WERI-Rb-1 (cell line): Measurements from ENCODE around the gene UGCG.

Experiments used
- DNase-seq: peaks from one replicate; pipeline ENCODE4 v3.0.0-alpha.2; 2020
- H3K27ac ChIP-seq: fragments of 250-450 bp; sonication (Bioruptor Pico); 2 replicates; pipeline ENCODE4 v1.5.1; 2020; ENCODE audit warnings: mild to moderate bottlenecking, moderate library complexity
- H3K27me3 ChIP-seq: fragments of 250-450 bp; sonication (Bioruptor Pico); 2 replicates; pipeline ENCODE4 v1.5.1; 2021; ENCODE audit warnings: mild to moderate bottlenecking, low read depth, moderate library complexity; ENCODE audit not compliant: insufficient read depth, severe bottlenecking
- H3K36me3 ChIP-seq: fragments of 250-450 bp; sonication (Bioruptor Pico); 2 replicates; pipeline ENCODE4 v1.5.1; 2020; ENCODE audit warnings: mild to moderate bottlenecking, moderate library complexity
- H3K4me3 ChIP-seq: 2 replicates; pipeline ENCODE4 v1.5.1; 2011; ENCODE audit warnings: low read depth, mild to moderate bottlenecking, control low read depth, low read length
- H3K9me3 ChIP-seq: fragments of 250-450 bp; sonication (Bioruptor Pico); 2 replicates; pipeline ENCODE4 v1.5.1; 2021; ENCODE audit warnings: mild to moderate bottlenecking, moderate library complexity; ENCODE audit not compliant: severe bottlenecking
- TF ChIP-seq, protein P1 (sequence below): IDR thresholded peaks from 2 replicates; pipeline ENCODE4 v1.5.1; 2011; ENCODE audit warnings: low read depth, mild to moderate bottlenecking, control low read depth, inconsistent platforms, low read length

Gene UGCG

DNA sequence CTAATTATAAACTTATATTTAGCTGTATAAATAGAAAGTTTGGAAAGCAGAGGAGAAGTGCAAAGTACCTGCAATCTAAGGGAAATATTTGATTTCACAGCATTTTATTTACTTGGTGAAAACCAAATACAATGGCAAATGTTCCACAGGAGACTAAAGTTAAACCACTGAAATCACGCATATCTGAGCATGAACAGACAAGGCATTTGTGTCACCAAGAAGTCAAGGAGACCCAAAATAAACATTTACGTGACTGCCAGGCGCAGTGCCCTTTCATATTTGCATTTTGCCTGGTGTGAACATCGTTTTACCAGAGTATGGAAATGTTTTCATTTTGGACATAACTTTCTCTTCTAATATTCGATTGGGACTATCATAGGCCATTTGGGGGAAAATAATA, 20.6 kb downstream of the UGCG start:
- peaks cover 22% of the 10 kb centered on the region for H3K36me3 ChIP-seq
- DNase-seq: no peak
- H3K27me3 ChIP-seq: no peaks in the 10 kb centered on the region
- no peak overlapping the region for H3K27ac ChIP-seq
- no peak overlapping the region for H3K4me3 ChIP-seq
- TF ChIP-seq, protein P1, sequence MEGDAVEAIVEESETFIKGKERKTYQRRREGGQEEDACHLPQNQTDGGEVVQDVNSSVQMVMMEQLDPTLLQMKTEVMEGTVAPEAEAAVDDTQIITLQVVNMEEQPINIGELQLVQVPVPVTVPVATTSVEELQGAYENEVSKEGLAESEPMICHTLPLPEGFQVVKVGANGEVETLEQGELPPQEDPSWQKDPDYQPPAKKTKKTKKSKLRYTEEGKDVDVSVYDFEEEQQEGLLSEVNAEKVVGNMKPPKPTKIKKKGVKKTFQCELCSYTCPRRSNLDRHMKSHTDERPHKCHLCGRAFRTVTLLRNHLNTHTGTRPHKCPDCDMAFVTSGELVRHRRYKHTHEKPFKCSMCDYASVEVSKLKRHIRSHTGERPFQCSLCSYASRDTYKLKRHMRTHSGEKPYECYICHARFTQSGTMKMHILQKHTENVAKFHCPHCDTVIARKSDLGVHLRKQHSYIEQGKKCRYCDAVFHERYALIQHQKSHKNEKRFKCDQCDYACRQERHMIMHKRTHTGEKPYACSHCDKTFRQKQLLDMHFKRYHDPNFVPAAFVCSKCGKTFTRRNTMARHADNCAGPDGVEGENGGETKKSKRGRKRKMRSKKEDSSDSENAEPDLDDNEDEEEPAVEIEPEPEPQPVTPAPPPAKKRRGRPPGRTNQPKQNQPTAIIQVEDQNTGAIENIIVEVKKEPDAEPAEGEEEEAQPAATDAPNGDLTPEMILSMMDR: no peak
- no peaks in the 10 kb centered on the region for H3K9me3 ChIP-seq

DNA sequence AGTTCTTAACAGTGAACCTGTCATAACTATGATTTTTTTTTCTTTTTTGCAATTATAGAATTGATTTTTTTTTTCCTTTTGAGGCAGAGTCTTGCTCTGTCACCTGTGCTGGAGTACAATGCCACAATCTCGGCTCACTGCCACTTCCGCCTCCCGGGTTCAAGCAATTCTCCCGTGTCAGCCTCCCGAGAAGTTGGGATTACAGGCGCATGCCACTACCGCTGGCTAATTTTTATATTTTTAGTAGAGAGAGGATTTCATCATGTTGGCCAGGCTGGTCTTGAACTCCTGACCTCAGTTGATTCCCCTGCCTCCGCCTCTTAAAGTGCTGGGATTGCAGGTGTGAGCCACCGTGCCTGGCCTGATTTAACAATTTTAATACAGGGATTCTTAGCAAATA, 21.4 kb downstream of the UGCG start:
- H3K36me3 ChIP-seq: peaks cover 22% of the 10 kb centered on the region
- no peak for DNase-seq
- H3K27me3 ChIP-seq: no peaks in the 10 kb centered on the region
- H3K27ac ChIP-seq: no peak overlapping the region
- TF ChIP-seq, protein P1: no peak
- no peak overlapping the region for H3K4me3 ChIP-seq
- H3K9me3 ChIP-seq: no peaks in the 10 kb centered on the region

DNA sequence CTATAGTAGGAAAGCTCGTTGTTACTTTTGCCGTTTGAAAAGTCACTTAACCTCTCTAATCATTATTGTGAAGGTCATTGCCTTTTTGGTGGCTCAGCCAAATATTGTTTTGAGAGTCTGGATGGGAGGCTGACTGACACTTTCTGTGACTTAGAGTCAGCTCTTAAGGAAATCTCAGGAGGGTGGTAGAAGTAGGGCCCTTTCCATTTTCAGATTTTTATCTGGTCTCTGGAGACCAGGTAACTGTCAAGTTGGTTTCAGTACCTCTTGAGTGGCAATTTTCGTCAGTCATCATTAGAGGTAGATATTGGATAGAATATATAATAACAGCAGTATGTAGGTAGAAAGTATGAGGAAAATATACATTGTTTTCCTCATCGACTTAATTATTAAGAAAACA, 23.3 kb downstream of the UGCG start:
- peaks cover 22% of the 10 kb centered on the region for H3K36me3 ChIP-seq
- H3K27ac ChIP-seq: no peak overlapping the region
- TF ChIP-seq, protein P1: no peak

DNA sequence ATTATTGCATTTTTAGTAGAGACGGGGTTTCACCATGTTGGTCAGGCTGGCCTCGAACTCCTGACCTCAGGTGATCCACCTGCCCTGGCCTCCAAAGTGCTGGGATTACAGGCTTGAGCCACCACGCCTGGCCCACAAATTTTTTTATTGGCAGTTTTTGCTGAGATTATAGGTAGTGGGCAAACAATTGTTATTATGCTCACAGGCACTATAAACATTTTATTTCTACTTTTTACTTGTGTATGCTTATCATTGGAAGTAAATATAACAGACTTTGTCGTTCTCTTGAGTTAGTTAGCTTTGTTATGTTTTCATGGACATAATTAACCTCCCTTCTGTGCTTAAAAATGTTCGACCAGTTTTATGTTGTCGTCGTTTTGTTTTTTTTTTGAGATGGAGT, 23.9 kb downstream of the UGCG start:
- H3K36me3 ChIP-seq: peaks cover 22% of the 10 kb centered on the region

More for the DNA sequence above, 23.3 kb downstream of the UGCG start:
- Histone ChIP-seq H3K9me3 (no peaks in the 10 kb centered on the region), H3K27me3 (no peaks in the 10 kb centered on the region), H3K4me3 (no peak overlapping the region)
- no peak for DNase-seq

DNA sequence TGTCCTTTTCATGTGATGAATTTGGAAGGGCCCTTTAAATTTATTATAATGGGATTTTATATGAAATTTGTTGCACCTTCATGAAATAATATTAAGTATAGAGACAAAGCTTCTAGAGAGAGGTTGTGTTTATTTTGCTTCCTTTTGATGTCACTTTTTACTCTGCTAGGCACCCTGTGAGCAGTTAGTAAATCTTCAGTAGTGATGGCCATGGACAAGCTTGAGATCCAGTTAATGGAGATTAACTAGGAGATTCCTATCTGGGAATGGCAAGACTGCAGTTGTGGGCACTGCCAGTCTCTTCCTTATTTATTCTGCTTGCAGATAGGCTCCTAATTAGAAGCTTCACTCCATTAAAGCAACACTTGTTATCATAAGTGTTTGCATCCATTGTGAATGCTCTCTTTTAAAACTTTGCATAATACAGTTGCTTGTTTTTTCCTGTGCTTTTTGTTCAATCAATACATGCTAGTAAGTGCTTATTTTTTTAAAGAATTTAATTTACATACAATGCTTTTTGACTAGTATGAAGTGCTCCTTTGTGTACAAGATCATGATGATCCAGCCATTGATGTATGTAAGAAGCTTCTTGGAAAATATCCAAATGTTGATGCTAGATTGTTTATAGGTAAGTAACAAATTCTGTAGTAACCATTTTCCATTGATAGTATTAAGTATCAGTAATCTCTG, 25.9 kb downstream of the UGCG start:
- H3K9me3 ChIP-seq: no peaks in the 10 kb centered on the region
- no peak overlapping the region for H3K4me3 ChIP-seq
- H3K27ac ChIP-seq: no peak overlapping the region
- peaks cover 23% of the 10 kb centered on the region for H3K36me3 ChIP-seq
- DNase-seq: no peak
- TF ChIP-seq, protein P1: no peak
- H3K27me3 ChIP-seq: no peaks in the 10 kb centered on the region

More for the DNA sequence above, 23.9 kb downstream of the UGCG start:
- no peak for DNase-seq
- Histone ChIP-seq H3K4me3 (no peak overlapping the region), H3K27me3 (no peaks in the 10 kb centered on the region), H3K27ac (no peak overlapping the region), H3K9me3 (no peaks in the 10 kb centered on the region)
- TF ChIP-seq, protein P1: no peak

DNA sequence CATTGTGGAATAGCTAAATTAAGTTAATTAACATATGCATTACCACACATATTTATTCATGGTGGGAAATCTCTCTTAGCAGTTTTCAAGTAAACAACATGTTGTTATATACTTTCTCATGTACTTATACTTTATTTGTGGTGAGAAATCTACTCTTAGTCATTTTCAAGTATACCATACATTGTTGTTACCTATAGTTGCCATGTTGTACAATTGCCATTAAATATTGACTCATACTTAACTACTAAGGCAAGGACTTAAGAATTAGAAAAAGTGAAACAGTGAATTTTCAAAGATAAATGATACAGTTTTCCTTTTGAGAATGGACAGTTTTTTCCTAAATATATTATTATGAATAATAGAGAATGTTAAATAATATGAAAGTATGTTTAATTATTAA, 27.7 kb downstream of the UGCG start:
- H3K27me3 ChIP-seq: no peaks in the 10 kb centered on the region
- no peak for DNase-seq
- no peak overlapping the region for H3K4me3 ChIP-seq
- no peak overlapping the region for H3K27ac ChIP-seq
- TF ChIP-seq, protein P1: no peak
- H3K9me3 ChIP-seq: no peaks in the 10 kb centered on the region
- H3K36me3 ChIP-seq: peaks cover 33% of the 10 kb centered on the region
